Choroid plexus epithelial cell (primary cell): Measurements from ENCODE around the gene PAFAH1B2.
"Not testable (repeated sequence)": the region's sequence is repeated elsewhere in the genome, so short reads cannot be mapped to it uniquely, and the experiment has no call there.

Experiments used
- DNase-seq: peaks from one replicate; pipeline ENCODE4 v3.0.0-alpha.2; 2010; ENCODE audit warnings: low read depth
- H3K4me3 ChIP-seq: 2 replicates; pipeline ENCODE4 v1.5.1; 2011; ENCODE audit warnings: low read depth, mild to moderate bottlenecking, control low read depth, low read length, moderate library complexity
- TF ChIP-seq, protein P1 (sequence below): conservative IDR thresholded peaks from 2 replicates; pipeline ENCODE4 v1.5.1; 2011; ENCODE audit warnings: low read depth, mild to moderate bottlenecking, control low read depth, inconsistent platforms, low read length, moderate library complexity

PAFAH1B2 gene

DNA sequence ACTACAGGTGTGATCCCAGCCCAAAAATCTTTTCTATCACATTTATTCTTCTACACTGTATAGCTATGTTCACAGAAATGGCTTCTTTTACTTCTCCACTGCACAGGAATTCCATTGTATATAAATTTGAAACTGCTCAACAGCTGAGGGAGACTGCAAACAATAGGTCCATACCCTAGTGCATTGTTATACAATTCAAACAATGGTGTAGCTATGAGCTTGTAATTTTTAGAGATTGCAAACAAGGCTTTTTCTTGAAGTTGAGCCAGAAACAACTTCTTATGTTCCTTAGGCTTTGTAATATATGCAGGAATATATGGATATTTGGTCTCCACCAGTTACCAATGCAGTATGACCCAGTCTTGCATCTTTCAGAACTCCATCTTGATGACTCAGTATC lies 26.4 kb upstream of the PAFAH1B2 start:
- no peak overlapping the region for H3K4me3 ChIP-seq
- DNase-seq, result no peak
- TF ChIP-seq, protein P1, sequence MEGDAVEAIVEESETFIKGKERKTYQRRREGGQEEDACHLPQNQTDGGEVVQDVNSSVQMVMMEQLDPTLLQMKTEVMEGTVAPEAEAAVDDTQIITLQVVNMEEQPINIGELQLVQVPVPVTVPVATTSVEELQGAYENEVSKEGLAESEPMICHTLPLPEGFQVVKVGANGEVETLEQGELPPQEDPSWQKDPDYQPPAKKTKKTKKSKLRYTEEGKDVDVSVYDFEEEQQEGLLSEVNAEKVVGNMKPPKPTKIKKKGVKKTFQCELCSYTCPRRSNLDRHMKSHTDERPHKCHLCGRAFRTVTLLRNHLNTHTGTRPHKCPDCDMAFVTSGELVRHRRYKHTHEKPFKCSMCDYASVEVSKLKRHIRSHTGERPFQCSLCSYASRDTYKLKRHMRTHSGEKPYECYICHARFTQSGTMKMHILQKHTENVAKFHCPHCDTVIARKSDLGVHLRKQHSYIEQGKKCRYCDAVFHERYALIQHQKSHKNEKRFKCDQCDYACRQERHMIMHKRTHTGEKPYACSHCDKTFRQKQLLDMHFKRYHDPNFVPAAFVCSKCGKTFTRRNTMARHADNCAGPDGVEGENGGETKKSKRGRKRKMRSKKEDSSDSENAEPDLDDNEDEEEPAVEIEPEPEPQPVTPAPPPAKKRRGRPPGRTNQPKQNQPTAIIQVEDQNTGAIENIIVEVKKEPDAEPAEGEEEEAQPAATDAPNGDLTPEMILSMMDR, result no peak

DNA sequence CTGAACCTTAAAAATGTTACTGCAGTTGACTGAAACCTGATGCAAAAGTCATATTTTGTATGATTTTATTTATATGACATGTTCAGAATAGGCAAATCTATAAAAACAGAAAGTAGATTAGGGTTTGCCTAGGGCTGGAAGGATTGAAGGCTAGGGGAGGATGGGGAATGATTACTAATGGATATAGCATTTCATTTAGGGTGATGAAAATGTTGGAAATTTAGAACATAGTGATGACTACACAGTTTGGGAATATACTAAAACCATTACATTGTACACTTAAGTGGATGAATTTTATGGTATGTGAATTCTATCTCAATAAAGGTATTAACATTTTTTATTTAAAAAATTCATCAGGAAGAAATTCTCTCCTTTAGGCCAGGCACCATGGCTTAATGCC lies 22.9 kb upstream of the PAFAH1B2 start:
- H3K4me3 ChIP-seq, result no peak overlapping the region
- DNase-seq, result no peak
- TF ChIP-seq, protein P1, result no peak

DNA sequence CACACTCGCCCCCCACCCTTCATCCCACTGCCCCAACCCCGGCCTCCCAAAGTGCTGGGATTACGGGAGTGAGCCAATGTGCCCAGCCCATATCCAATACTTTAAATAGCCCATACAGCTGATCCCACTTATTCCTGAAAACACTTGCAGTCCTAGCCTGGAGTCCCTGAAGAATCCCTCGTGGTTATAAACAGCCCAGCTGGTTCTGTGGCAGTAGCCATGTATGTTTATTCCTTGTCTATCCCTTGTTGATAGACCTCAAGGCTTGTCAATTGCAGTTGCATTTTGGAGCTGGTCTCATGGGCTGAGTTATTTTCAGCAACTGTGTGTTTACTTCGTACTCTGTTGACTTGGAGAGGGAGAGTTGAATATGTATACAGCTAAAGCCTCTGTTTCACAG lies 21.5 kb upstream of the PAFAH1B2 start:
- no peak overlapping the region for H3K4me3 ChIP-seq
- TF ChIP-seq, protein P1, result no peak
- no peak for DNase-seq

DNA sequence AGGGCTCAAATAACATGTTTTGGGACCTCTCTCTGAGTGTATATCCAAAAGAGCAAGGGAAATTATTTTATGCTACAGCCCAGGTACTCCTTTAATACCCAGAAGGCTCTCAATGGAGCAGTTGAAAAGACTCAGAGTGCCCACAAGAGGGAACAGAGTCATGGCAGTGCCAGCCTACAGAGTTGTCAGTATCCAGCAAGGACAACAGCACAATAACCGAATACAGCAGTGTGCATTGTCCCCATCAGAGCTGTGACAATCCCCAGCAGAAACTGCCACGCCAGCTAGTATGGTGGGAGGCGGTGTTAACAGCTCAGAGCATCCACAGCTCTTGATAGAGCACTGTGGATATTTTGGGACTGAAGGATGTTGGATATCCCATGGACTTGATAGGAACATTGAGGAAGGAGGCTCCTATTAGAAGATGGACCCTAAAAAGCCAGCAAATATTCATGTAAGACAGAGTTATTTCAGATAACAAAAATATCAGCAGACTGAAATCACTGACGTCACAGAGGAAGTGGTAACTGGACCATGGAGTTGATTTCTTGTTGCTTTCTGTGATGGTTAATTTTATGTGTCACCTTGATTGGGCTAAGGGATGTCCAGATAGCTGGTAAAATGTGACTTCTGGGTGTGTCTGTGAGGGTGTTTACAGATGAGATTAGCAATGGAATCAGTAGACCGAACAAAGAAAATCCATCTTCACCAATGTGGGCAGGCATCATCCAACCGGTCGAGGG lies 17.7 kb upstream of the PAFAH1B2 start:
- TF ChIP-seq, protein P1, result no peak
- no peak overlapping the region for H3K4me3 ChIP-seq
- DNase-seq, result no peak

DNA sequence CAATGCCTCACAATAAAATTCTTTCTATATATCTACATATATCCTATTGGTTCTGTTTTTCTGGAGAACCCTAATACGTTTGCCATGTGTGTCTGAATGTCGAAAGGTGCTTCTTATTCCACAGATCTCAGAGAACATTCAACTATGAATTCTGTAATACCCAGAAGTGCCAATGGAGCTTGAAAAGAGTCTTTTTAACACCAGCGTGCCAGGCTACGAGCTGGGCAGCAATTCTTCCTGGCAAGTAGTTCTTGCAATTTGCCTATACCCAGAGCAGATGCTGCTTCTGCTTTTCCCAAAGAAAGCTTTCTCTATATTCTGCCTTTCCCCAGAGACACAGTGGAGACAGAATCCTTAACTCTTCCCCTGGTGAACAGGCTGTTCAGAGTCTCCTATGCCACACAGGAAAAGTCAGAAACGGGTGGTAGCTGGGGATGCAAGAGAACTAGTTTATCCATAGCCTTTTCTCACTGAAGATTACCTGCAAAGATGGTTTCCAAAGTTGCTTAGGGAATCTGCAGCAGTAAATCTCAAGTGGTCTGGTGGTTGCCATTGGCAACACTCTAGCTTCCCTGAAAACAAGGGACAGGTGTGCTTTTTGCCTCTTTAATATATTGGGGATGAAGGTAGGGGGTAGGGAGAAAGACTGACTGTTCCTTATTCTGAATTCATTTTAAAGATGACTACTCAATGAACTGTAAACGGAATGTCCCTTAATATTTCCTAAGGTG lies 16.8 kb upstream of the PAFAH1B2 start:
- no peak for DNase-seq
- TF ChIP-seq, protein P1, result no peak
- no peak overlapping the region for H3K4me3 ChIP-seq

DNA sequence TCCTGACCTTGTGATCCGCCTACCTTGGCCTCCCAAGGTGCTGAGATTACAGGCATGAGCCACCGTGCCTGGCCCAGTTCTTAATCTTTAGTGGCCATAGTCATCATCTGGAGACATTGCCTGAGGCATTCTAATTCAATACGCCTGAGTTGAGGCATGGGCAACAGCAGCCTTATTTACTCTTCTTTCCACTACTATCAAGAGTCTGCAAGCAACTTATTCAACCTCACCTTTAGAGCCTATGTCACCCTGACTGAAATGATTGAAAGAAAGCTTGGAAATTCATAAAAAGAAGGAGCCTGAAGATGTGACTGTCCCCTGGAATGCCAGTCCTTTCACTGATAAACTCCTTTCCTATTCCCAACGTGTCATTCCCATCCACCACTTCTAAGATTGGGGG lies 15.8 kb upstream of the PAFAH1B2 start:
- DNase-seq, result no peak
- TF ChIP-seq, protein P1, result no peak
- no peak overlapping the region for H3K4me3 ChIP-seq

DNA sequence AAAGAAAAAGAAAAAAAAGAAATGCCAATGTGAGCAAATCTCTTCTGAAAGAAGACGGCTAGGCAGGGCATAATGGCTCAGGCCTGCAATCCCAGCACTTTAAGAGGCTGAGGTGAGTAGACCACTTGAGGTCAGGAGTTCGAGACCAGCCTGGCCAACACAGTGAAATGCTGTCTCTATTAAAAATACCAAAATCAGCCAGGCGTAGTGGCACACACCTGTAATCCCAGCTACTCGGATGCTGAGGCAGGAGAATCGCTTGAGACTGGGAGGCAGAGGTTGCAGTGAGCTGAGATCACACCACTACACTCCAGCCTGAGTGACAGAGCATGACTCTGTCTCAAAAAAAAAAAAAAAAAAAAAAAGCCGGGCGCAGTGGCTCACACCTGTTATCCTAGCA lies 13.7 kb upstream of the PAFAH1B2 start:
- not testable (repeated sequence) for H3K4me3 ChIP-seq, DNase-seq
